T-cell (primary cell): ENCODE data around the gene CEP112. TPM values are rescaled to one million over a fixed set of nuclear protein-coding genes. Genes with fewer than 3 reads are reported as not detected.
"Not testable (repeated sequence)": the region's sequence is repeated elsewhere in the genome, so short reads cannot be mapped to it uniquely, and the experiment has no call there.

Source experiments
- ATAC-seq, 4 experiments: fragments of 200-7000 bp in 3 of 4; fragments of 150-1000 bp in 1 of 4; cut with Tn5 transposase; replicated peaks in 1 of 4; 1 replicate in 3 of 4; 2 replicates in 1 of 4; pipeline ENCODE4 v1.10.0; 2021; ENCODE audit warnings: moderate library complexity in 3 of 4, mild to moderate bottlenecking in 2 of 4, moderate number of reproducible peaks in 1 of 4
- CTCF ChIA-PET, 2 donors: fragments of 300-600 bp; sonication (Branson Sonifier 250); formaldehyde crosslinking; loops; one replicate each; lab custom pipeline; 2022; ENCODE audit warnings: antibody characterized with exemption in 2 of 2; lab: Charles Lee
- POLR2A ChIA-PET, 2 donors: fragments of 300-600 bp; sonication (Branson Sonifier 250); formaldehyde crosslinking; loops; one replicate each; lab custom pipeline; 2022; ENCODE audit warnings: antibody characterized with exemption in 2 of 2; lab: Charles Lee
- DNase-seq, 35 experiments: peaks; one replicate each; pipeline versions ENCODE4 v3.0.0 to v3.0.0-alpha.2; 2013 to 2023
- H3K27ac ChIP-seq: one replicate; pipeline ENCODE4 v1.5.1; 2013; ENCODE audit warnings: low read length
- H3K27me3 ChIP-seq, 2 experiments: replicated peaks in 1 of 2; 1 replicate in 1 of 2; 2 replicates in 1 of 2; pipeline versions ENCODE4 v1.6.1 to v1.7.0; 2013; ENCODE audit warnings: low read length in 1 of 2, mixed read lengths in 1 of 2; ENCODE audit not compliant: control insufficient read depth in 2 of 2, insufficient read depth in 2 of 2; ENCODE audit errors: extremely low read depth in 1 of 2
- H3K36me3 ChIP-seq, 2 donors: 1 replicate in 1 of 2; 2 replicates in 1 of 2; pipeline versions ENCODE4 v1.6.1 to v1.7.0; 2013; ENCODE audit warnings: low read length in 1 of 2; ENCODE audit not compliant: control insufficient read depth in 2 of 2, insufficient read depth in 1 of 2; ENCODE audit errors: extremely low read depth in 1 of 2
- H3K4me1 ChIP-seq, 2 experiments: 1 replicate in 1 of 2; 2 replicates in 1 of 2; pipeline versions ENCODE4 v1.6.1 to v1.7.0; 2013; ENCODE audit warnings: low read length in 2 of 2, mixed read lengths in 1 of 2; ENCODE audit not compliant: insufficient read depth in 2 of 2, control insufficient read depth in 1 of 2; ENCODE audit errors: extremely low read depth in 1 of 2
- H3K4me3 ChIP-seq, 2 donors: 1 replicate in 1 of 2; 2 replicates in 1 of 2; pipeline versions ENCODE4 v1.5.1 to v1.7.0; 2013; ENCODE audit warnings: mild to moderate bottlenecking in 2 of 2, low read length in 1 of 2, moderate library complexity in 1 of 2; ENCODE audit not compliant: control insufficient read depth in 1 of 2; ENCODE audit errors: extremely low read depth in 1 of 2
- H3K9me3 ChIP-seq: 2 replicates; pipeline ENCODE4 v1.7.0; 2013
- H3K27ac Mint-ChIP-seq, 2 donors: one replicate each; pipeline ENCODE4 v1.8.0; 2020 to 2021; ENCODE audit warnings: mild to moderate bottlenecking in 2 of 2, mixed read lengths in 2 of 2
- H3K27me3 Mint-ChIP-seq, 2 donors: one replicate each; pipeline ENCODE4 v1.8.0; 2021 to 2022; ENCODE audit warnings: mixed read lengths in 2 of 2
- H3K36me3 Mint-ChIP-seq: one replicate; pipeline ENCODE4 v1.8.0; 2021; ENCODE audit warnings: mixed read lengths
- H3K4me1 Mint-ChIP-seq, 3 donors: one replicate each; pipeline ENCODE4 v1.8.0; 2020 to 2022; ENCODE audit warnings: mixed read lengths in 3 of 3, mild to moderate bottlenecking in 1 of 3
- H3K4me3 Mint-ChIP-seq, 3 donors: one replicate each; pipeline ENCODE4 v1.8.0; 2020 to 2022; ENCODE audit warnings: mild to moderate bottlenecking in 3 of 3, mixed read lengths in 3 of 3, moderate library complexity in 3 of 3
- H3K9me3 Mint-ChIP-seq, 3 donors: one replicate each; pipeline ENCODE4 v1.8.0; 2020 to 2022; ENCODE audit warnings: mixed read lengths in 3 of 3
- WGBS: methylation state at CpG from one replicate; pipeline ENCODE4 v1.1.5; 2013; ENCODE audit warnings: missing lambda C conversion rate; ENCODE audit not compliant: insufficient coverage; 5-methylcytosine and 5-hydroxymethylcytosine counted together
- total RNA-seq, 35 experiments: library from RNA in 6 of 35; stranded (reverse) in 6 of 35; fragments of 120-200 nt in 1 of 35; gene quantifications; one replicate each; pipeline versions ENCODE4 v1.2.1 to v1.2.4 and lab custom pipeline; 2013 to 2026

CEP112 gene
- total RNA-seq, 5 donors from 2014 or later (not counting 1 experiment from before 2014, with no cell fraction given) = 2.4 to 4.9 (median 4.5) TPM

GRCh38 chr17:65848751-65849150, 343.2 kb downstream of the CEP112 start:
- no peak overlapping the region for H3K4me3 Mint-ChIP-seq
- Histone ChIP-seq H3K9me3 (no peaks in the 10 kb centered on the region), H3K4me1 (no peaks in the 10 kb centered on the region), H3K36me3 (no peaks in the 10 kb centered on the region), H3K27me3 (no peaks in the 10 kb centered on the region), H3K4me3 (no peak overlapping the region), H3K27ac (no peak overlapping the region)
- H3K36me3 Mint-ChIP-seq = peaks cover 6% of the 10 kb centered on the region
- ChIA-PET POLR2A (no interaction called here), CTCF (no interaction called here)
- no peak overlapping the region for H3K27ac Mint-ChIP-seq
- no peaks in the 10 kb centered on the region for H3K9me3 Mint-ChIP-seq
- DNase-seq = no peak
- WGBS = 98% methylated on average over 5 of the region's 5 CpGs
- no peaks in the 10 kb centered on the region for H3K27me3 Mint-ChIP-seq
- no peak for ATAC-seq
- no peaks in the 10 kb centered on the region for H3K4me1 Mint-ChIP-seq

- no peak for ATAC-seq
- H3K36me3 Mint-ChIP-seq = peaks cover 3% of the 10 kb centered on the region
- no peak overlapping the region for H3K4me3 Mint-ChIP-seq
- peaks cover 0 to 3% of the 10 kb centered on the region in 2 donors for H3K27me3 Mint-ChIP-seq
- no peaks in the 10 kb centered on the region for H3K27me3 ChIP-seq
- POLR2A ChIA-PET = no interaction called here
- CTCF ChIA-PET = no interaction called here
- H3K9me3 Mint-ChIP-seq = peaks cover 3 to 13% (median 7%) of the 10 kb centered on the region in 3 donors
- no peaks in the 10 kb centered on the region for H3K4me1 Mint-ChIP-seq
- H3K9me3 ChIP-seq = no peaks in the 10 kb centered on the region
- WGBS = no CpG with 5 or more reads among the region's 1 CpG
- H3K4me3 ChIP-seq = no peak overlapping the region
- no peak for DNase-seq
- H3K27ac Mint-ChIP-seq = no peak overlapping the region
- no peaks in the 10 kb centered on the region for H3K36me3 ChIP-seq
- no peak overlapping the region for H3K27ac ChIP-seq
- no peaks in the 10 kb centered on the region for H3K4me1 ChIP-seq
Observed at GRCh38 chr17:65841089-65841488, 350.8 kb downstream of the CEP112 start.

- Mint-ChIP-seq H3K9me3 (peaks cover 17 to 44% (median 30%) of the 10 kb centered on the region in 3 donors), H3K36me3 (peaks cover 22% of the 10 kb centered on the region), H3K27me3 (peaks cover 2 to 10% of the 10 kb centered on the region in 2 donors)
- DNase-seq, H3K27me3 ChIP-seq, H3K4me1 ChIP-seq, POLR2A ChIA-PET, H3K4me3 ChIP-seq, ATAC-seq, H3K36me3 ChIP-seq, H3K4me1 Mint-ChIP-seq, CTCF ChIA-PET, H3K27ac ChIP-seq, H3K27ac Mint-ChIP-seq, H3K9me3 ChIP-seq, H3K4me3 Mint-ChIP-seq: not testable (repeated sequence)
- 100% methylated on average over 8 of the region's 24 CpGs for WGBS
Observed at GRCh38 chr17:65837232-65837631, 354.7 kb downstream of the CEP112 start.

GRCh38 chr17:65833214-65833613, 358.7 kb downstream of the CEP112 start:
- ATAC-seq = no peak

GRCh38 chr17:65830356-65830755, 361.6 kb downstream of the CEP112 start:
- Histone ChIP-seq H3K27me3 (no peaks in the 10 kb centered on the region), H3K27ac (no peak overlapping the region), H3K9me3 (no peaks in the 10 kb centered on the region), H3K4me1 (peaks cover 0 to 4% of the 10 kb centered on the region in 2 experiments), H3K4me3 (no peak overlapping the region), H3K36me3 (no peaks in the 10 kb centered on the region)
- ChIA-PET POLR2A (no interaction called here), CTCF (no interaction called here)
- Mint-ChIP-seq H3K27me3 (peaks cover 2 to 14% of the 10 kb centered on the region in 2 donors), H3K4me1 (peaks cover 0 to 6% (median under 1%) of the 10 kb centered on the region in 3 donors), H3K36me3 (peaks cover 30% of the 10 kb centered on the region), H3K27ac (no peak overlapping the region), H3K4me3 (no peak overlapping the region), H3K9me3 (peaks cover 28 to 41% (median 34%) of the 10 kb centered on the region in 3 donors)
- no CpG with 5 or more reads among the region's 2 CpGs for WGBS
- DNase-seq (no peak), ATAC-seq (no peak)

More at GRCh38 chr17:65833214-65833613, 358.7 kb downstream of the CEP112 start:
- Histone ChIP-seq H3K9me3 (no peaks in the 10 kb centered on the region), H3K27ac (no peak overlapping the region), H3K4me1 (no peaks in the 10 kb centered on the region), H3K36me3 (no peaks in the 10 kb centered on the region), H3K27me3 (no peaks in the 10 kb centered on the region), H3K4me3 (no peak overlapping the region)
- ChIA-PET POLR2A (no interaction called here), CTCF (no interaction called here)
- H3K4me1 Mint-ChIP-seq = no peaks in the 10 kb centered on the region
- DNase-seq = no peak
- H3K36me3 Mint-ChIP-seq = peaks cover 30% of the 10 kb centered on the region
- WGBS = 100% methylated on average over 1 of the region's 1 CpG
- H3K27me3 Mint-ChIP-seq = peaks cover 2 to 14% of the 10 kb centered on the region in 2 donors
- no peak overlapping the region for H3K4me3 Mint-ChIP-seq
- peaks cover 28 to 51% (median 39%) of the 10 kb centered on the region in 3 donors for H3K9me3 Mint-ChIP-seq
- H3K27ac Mint-ChIP-seq = no peak overlapping the region

GRCh38 chr17:65826577-65826976, 365.4 kb downstream of the CEP112 start:
- POLR2A ChIA-PET = not testable (repeated sequence)
- 100% methylated on average over 1 of the region's 2 CpGs for WGBS

GRCh38 chr17:65824901-65825300, 367.0 kb downstream of the CEP112 start:
- CTCF ChIA-PET = no interaction called here
- no peak for DNase-seq
- H3K36me3 Mint-ChIP-seq = no peaks in the 10 kb centered on the region
- no peak for ATAC-seq
- no peak overlapping the region for H3K27ac ChIP-seq
- POLR2A ChIA-PET = no interaction called here
- no peak overlapping the region for H3K4me3 Mint-ChIP-seq
- no peaks in the 10 kb centered on the region for H3K27me3 ChIP-seq
- no CpG with 5 or more reads among the region's 1 CpG for WGBS
- H3K27me3 Mint-ChIP-seq = no peaks in the 10 kb centered on the region
- no peak overlapping the region for H3K4me3 ChIP-seq
- no peak overlapping the region for H3K27ac Mint-ChIP-seq
- peaks cover 0 to 6% (median 2%) of the 10 kb centered on the region in 3 donors for H3K4me1 Mint-ChIP-seq
- no peaks in the 10 kb centered on the region for H3K36me3 ChIP-seq
- no peaks in the 10 kb centered on the region for H3K9me3 ChIP-seq
- peaks cover 0 to 4% of the 10 kb centered on the region in 2 experiments for H3K4me1 ChIP-seq
- H3K9me3 Mint-ChIP-seq = no peaks in the 10 kb centered on the region

More at GRCh38 chr17:65826577-65826976, 365.4 kb downstream of the CEP112 start:
- H3K9me3 Mint-ChIP-seq, H3K4me3 ChIP-seq, CTCF ChIA-PET, H3K36me3 ChIP-seq, H3K27ac ChIP-seq, H3K4me1 Mint-ChIP-seq, H3K36me3 Mint-ChIP-seq, H3K4me1 ChIP-seq, H3K27ac Mint-ChIP-seq, H3K9me3 ChIP-seq, H3K27me3 ChIP-seq, H3K27me3 Mint-ChIP-seq, H3K4me3 Mint-ChIP-seq, DNase-seq, ATAC-seq: not testable (repeated sequence)
